ENCODE results near the gene BLOC1S3. TPM values are rescaled to one million over a fixed set of nuclear protein-coding genes. Genes with fewer than 3 reads are reported as not detected.
A peak's percentile ranks its signal among the peaks of the same experiment; 100 is the strongest.

BLOC1S3 gene
- total and polyA plus RNA-seq, 2 of the 13 experiments (the other 11 are each of a cell fraction or from before 2014, with no cell fraction given): 4.3 to 4.8 TPM

DNA sequence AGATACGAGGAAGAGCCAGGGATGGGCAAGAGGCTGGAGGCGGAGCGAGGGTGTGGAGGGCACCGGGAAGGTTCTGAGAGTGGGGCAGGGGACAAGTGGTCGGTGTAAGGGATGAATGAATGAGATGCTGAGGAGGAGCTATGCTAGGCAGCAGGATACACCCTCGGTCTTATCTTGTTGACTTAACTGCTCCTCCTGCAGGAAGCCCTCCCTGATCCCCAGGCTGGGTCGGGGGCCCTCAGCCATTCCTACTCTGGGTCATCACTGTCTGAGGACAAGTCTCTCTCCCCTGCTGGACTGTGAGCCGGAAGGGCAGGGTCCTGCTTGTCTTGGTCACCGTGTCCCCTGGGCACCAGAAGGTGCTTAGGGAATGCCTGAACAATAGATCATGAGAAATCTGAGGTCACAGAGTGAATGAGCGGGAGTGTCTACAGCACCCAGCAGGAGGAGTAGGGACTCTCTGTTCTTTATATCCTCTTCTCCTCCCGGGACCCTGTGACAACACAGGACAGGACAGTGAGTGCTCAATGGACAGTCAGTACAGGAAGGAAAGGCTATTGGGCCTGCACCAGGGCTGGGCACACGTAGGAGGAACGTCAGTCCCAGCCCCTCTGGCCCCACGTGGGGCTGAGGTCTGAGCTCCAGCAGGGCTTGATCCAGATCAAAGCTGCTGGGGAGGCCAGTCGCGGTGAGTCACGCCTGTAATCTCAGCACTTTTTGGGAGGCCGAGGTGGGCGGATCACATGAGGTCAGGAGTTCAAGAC is 24.3 kb upstream of the BLOC1S3 start (continued):
- TF ChIP-seq ZNF816 (CRISPR knock-in tag; IDR thresholded peaks at IDR 0.05; ENCODE audit: borderline replicate concordance): no peak
- TF ChIP-seq XRCC5 (optimal IDR thresholded peaks at IDR 0.05; ENCODE audit: low read length): no peak
- no peak for TF ChIP-seq RBFOX2 (IDR thresholded peaks at IDR 0.05; ENCODE audit: low read depth, low read length)
- no peak for TF ChIP-seq SAFB2 (CRISPR knock-in tag; IDR thresholded peaks at IDR 0.05; ENCODE audit: borderline replicate concordance, low read depth)
- TF ChIP-seq, protein P1, sequence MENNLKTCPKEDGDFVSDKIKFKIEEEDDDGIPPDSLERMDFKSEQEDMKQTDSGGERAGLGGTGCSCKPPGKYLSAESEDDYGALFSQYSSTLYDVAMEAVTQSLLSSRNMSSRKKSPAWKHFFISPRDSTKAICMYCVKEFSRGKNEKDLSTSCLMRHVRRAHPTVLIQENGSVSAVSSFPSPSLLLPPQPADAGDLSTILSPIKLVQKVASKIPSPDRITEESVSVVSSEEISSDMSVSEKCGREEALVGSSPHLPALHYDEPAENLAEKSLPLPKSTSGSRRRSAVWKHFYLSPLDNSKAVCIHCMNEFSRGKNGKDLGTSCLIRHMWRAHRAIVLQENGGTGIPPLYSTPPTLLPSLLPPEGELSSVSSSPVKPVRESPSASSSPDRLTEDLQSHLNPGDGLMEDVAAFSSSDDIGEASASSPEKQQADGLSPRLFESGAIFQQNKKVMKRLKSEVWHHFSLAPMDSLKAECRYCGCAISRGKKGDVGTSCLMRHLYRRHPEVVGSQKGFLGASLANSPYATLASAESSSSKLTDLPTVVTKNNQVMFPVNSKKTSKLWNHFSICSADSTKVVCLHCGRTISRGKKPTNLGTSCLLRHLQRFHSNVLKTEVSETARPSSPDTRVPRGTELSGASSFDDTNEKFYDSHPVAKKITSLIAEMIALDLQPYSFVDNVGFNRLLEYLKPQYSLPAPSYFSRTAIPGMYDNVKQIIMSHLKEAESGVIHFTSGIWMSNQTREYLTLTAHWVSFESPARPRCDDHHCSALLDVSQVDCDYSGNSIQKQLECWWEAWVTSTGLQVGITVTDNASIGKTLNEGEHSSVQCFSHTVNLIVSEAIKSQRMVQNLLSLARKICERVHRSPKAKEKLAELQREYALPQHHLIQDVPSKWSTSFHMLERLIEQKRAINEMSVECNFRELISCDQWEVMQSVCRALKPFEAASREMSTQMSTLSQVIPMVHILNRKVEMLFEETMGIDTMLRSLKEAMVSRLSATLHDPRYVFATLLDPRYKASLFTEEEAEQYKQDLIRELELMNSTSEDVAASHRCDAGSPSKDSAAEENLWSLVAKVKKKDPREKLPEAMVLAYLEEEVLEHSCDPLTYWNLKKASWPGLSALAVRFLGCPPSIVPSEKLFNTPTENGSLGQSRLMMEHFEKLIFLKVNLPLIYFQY (CRISPR knock-in tag; IDR thresholded peaks at IDR 0.05; ENCODE audit: borderline replicate concordance): peak; percentile 38
- TF ChIP-seq SP140L (CRISPR knock-in tag; IDR thresholded peaks at IDR 0.05; ENCODE audit: borderline replicate concordance): no peak
- TF ChIP-seq, protein P2, sequence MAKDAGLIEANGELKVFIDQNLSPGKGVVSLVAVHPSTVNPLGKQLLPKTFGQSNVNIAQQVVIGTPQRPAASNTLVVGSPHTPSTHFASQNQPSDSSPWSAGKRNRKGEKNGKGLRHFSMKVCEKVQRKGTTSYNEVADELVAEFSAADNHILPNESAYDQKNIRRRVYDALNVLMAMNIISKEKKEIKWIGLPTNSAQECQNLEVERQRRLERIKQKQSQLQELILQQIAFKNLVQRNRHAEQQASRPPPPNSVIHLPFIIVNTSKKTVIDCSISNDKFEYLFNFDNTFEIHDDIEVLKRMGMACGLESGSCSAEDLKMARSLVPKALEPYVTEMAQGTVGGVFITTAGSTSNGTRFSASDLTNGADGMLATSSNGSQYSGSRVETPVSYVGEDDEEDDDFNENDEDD (CRISPR knock-in tag; IDR thresholded peaks at IDR 0.05; ENCODE audit: borderline replicate concordance): no peak; the same call in 1 of the 2 replicates
- no peak for TF ChIP-seq ZNF20 (CRISPR knock-in tag; IDR thresholded peaks at IDR 0.05)
- no peak for TF ChIP-seq ZNF674 (CRISPR knock-in tag; IDR thresholded peaks at IDR 0.05; ENCODE audit: low read depth)
- TF ChIP-seq ASH2L (IDR thresholded peaks at IDR 0.05; ENCODE audit: insufficient read length, low read depth, low read length): no peak
- TF ChIP-seq FOXK1 (CRISPR knock-in tag; IDR thresholded peaks at IDR 0.05; ENCODE audit: borderline replicate concordance, low read depth): no peak
- 0 out of 2 replicates have a peak, but pooled peaks have one; percentile 8 for TF ChIP-seq MIXL1 (CRISPR knock-in tag; IDR thresholded peaks at IDR 0.05)
- TF ChIP-seq ZNF326 (CRISPR knock-in tag; IDR thresholded peaks at IDR 0.05; ENCODE audit: borderline replicate concordance): no peak
- TF ChIP-seq KDM2A (CRISPR knock-in tag; IDR thresholded peaks at IDR 0.05; ENCODE audit: borderline replicate concordance, low read depth): peak; percentile 38; the same call in 1 of the 2 replicates
- TF ChIP-seq MXI1 (IDR thresholded peaks at IDR 0.05; ENCODE audit: borderline replicate concordance, low read depth, low read length): peak; percentile 82; the same call in 1 of the 3 replicates
- TF ChIP-seq ZNF383 (CRISPR knock-in tag; IDR thresholded peaks at IDR 0.05; ENCODE audit: borderline replicate concordance): no peak
- TF ChIP-seq ZBTB42 (CRISPR knock-in tag; IDR thresholded peaks at IDR 0.05): no peak
- TF ChIP-seq, protein P3, sequence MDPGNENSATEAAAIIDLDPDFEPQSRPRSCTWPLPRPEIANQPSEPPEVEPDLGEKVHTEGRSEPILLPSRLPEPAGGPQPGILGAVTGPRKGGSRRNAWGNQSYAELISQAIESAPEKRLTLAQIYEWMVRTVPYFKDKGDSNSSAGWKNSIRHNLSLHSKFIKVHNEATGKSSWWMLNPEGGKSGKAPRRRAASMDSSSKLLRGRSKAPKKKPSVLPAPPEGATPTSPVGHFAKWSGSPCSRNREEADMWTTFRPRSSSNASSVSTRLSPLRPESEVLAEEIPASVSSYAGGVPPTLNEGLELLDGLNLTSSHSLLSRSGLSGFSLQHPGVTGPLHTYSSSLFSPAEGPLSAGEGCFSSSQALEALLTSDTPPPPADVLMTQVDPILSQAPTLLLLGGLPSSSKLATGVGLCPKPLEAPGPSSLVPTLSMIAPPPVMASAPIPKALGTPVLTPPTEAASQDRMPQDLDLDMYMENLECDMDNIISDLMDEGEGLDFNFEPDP (CRISPR knock-in tag; conservative IDR thresholded peaks at IDR 0.05): no peak
- TF ChIP-seq BCL6 (CRISPR knock-in tag; IDR thresholded peaks at IDR 0.05): no peak
- TF ChIP-seq, protein P4, sequence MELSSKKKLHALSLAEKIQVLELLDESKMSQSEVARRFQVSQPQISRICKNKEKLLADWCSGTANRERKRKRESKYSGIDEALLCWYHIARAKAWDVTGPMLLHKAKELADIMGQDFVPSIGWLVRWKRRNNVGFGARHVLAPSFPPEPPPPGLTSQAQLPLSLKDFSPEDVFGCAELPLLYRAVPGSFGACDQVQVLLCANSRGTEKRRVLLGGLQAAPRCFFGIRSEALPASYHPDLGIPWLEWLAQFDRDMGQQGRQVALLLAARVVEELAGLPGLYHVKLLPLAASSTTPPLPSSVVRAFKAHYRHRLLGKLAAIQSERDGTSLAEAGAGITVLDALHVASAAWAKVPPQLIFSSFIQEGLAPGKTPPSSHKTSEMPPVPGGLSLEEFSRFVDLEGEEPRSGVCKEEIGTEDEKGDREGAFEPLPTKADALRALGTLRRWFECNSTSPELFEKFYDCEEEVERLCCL (CRISPR knock-in tag; IDR thresholded peaks at IDR 0.05; ENCODE audit: borderline replicate concordance): no peak
- TF ChIP-seq FOSL2 (CRISPR knock-in tag; IDR thresholded peaks at IDR 0.05): peak; percentile 98
- TF ChIP-seq HMG20A (CRISPR knock-in tag; IDR thresholded peaks at IDR 0.05; ENCODE audit: borderline replicate concordance): peak; percentile 82; the same call in 1 of the 2 replicates

Data from HepG2 (cell line).